ENCODE results near the gene SLC25A36. TPM values are rescaled to one million over a fixed set of nuclear protein-coding genes. Genes with fewer than 3 reads are reported as not detected.
A peak's percentile ranks its signal among the peaks of the same experiment; 100 is the strongest.
"Not testable (repeated sequence)": the region's sequence is repeated elsewhere in the genome, so short reads cannot be mapped to it uniquely, and the experiment has no call there.

SLC25A36 gene
- total RNA-seq, 1 donor from 2014 or later: 77.3 TPM

- intact Hi-C loops (cut with DNase I): no loop called here
Measured at GRCh38 chr3:140956058-140956835, 14.6 kb downstream of the SLC25A36 start.

GRCh38 chr3:140972833-140973232 lies 31.2 kb downstream of the SLC25A36 start:
- ATAC-seq: no peak
- DNase-seq (ENCODE audit: missing footprints): no peak
- intact Hi-C loops (cut with DNase I): loop anchor here (5.0 kb wide), 1 partner anchor 71 kb away; no protein-coding TSS in a partner anchor

More at GRCh38 chr3:140956058-140956835, 14.6 kb downstream of the SLC25A36 start:
- DNase-seq (ENCODE audit: missing footprints) (no peak), ATAC-seq (no peak)

- ATAC-seq (no peak), DNase-seq (ENCODE audit: missing footprints) (no peak)
- intact Hi-C loops (cut with DNase I): loop anchor here (5.0 kb wide), 1 partner anchor 73 kb away; no protein-coding TSS in a partner anchor
Measured at GRCh38 chr3:140974900-140975299, 33.3 kb downstream of the SLC25A36 start.

DNA sequence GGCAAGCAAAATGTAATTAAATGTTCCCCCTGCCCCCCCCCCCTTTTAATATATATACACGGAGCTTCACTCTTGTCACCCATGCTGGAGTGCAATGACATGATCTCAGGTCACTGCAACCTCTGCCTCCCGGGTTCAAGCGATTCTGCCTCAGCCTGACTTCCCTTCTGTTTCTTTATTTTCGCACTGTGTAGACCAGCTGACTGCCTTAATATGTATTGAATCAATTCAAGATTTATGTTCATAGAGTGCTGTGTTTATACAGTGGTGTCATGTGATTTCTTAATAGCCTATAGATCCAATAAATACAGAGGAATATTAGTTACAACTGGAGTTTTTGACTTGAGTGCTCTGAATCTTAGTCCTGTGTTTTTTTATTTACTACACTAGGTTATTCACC lies 39.0 kb downstream of the SLC25A36 start:
- DNase-seq (ENCODE audit: missing footprints): no peak
- intact Hi-C loops (cut with DNase I): no loop called here
- no peak for ATAC-seq

DNA sequence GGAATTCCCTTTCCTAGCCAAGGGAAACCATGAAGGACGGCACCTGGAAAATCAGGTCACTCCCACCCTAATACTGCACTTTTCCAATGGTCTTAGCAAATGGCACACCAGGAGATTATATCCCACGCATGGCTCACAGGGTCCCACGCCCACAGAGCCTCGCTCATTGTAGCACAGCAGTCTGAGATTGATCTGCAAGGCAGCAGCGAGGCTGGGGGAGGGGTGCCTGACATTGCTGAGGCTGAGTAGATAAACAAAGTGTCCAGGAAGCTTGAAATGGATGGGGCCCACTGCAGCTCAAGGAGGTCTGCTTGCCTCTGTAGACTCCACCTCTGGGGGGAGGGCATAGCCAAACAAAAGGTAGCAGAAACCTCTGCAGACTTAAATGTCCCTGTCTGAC lies 46.2 kb downstream of the SLC25A36 start:
- DNase-seq (ENCODE audit: missing footprints): peak; percentile 53
- intact Hi-C loops (cut with DNase I); ATAC-seq: not testable (repeated sequence)

DNA sequence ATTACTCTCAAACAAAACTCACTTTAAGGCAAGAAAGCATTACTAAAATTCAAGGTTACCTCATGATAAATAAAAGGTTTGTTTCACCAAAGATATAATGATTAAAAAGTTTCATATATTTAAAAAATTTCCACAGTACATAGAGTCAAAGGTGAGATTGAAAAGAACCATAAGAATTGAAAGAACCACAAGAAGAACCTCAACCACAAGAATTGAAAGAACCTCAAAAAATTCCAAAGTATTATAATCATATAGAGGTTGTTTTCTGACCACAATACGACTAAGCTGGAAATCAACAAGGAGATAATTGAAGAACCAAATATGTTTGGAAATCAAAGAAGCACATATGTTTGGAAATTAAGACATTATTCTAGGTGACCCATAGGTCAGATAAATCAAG lies 52.7 kb downstream of the SLC25A36 start:
- intact Hi-C loops (cut with DNase I): no loop called here
- ATAC-seq (no peak), DNase-seq (ENCODE audit: missing footprints) (no peak)

DNA sequence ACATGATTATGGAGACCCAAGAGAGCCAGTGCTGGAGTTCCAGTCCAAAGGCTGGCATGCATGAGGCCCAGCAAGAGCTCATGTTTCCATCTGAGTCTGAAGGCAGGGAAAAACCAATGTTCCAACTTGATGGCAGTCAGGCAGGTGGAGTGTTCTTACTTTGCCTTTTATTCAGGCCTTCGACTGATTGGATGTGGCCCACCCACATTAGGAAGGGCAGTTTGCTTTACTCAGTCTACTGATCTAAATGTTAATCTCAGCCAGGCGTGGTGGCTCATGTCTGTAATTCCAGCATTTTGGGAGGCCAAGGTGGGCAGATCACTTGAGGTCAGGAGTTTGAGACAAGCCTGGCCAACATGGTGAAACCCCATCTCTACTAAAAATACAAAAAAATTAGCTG lies 53.2 kb downstream of the SLC25A36 start:
- DNase-seq (ENCODE audit: missing footprints); intact Hi-C loops (cut with DNase I); ATAC-seq: not testable (repeated sequence)

GRCh38 chr3:140995881-140996280 lies 54.2 kb downstream of the SLC25A36 start:
- ATAC-seq (no peak), DNase-seq (ENCODE audit: missing footprints) (no peak)
- intact Hi-C loops (cut with DNase I): no loop called here

- peak; percentile 95 for ATAC-seq
- DNase-seq (ENCODE audit: missing footprints): no peak
- intact Hi-C loops (cut with DNase I): loop anchor here (1.0 to 5.0 kb wide), 2 partner anchors 192 to 277 kb away; no protein-coding TSS in a partner anchor
Measured at GRCh38 chr3:141000027-141000663, 58.5 kb downstream of the SLC25A36 start.

DNA sequence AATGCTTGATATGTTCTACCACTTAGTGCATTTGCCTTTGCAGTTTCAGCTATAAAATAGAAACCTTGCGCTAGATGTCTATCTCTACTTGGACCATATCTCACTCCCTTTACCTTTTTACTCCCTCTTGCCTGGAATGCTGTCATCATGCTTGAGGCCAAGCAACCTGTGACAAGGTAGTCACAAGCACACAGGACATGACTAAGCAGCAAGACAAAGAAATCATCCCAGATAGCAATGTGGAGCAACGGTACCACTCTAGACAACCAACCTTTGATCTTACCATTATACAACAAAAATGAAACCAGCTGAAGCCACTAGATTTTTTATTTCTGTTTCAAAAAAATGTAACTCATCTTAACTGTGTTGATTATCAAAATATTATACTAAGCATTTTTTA lies 59.0 kb downstream of the SLC25A36 start:
- no peak for ATAC-seq
- intact Hi-C loops (cut with DNase I): loop anchor here (1.0 to 5.0 kb wide), 2 partner anchors 192 to 277 kb away; no protein-coding TSS in a partner anchor
- DNase-seq (ENCODE audit: missing footprints): no peak

DNA sequence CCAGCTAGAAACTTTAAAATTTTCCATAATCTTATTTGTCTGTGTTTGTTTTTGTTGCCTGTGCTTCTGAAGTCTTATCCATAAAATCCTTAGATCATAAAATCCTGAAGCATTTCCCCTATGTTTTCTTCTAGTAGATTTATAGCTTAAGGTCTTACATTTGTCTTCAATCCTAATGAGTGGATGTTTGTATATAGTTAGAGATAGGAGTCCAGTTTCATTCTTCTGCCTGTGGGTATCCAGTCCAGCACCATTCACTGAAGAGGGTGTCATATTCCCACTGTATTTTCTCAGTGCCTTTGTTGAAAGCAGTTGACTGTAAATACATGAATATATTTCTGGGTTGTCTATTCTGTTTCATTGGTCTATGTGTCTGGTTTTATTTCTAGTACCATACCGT lies 64.7 kb downstream of the SLC25A36 start:
- intact Hi-C loops (cut with DNase I): no loop called here
- no peak for ATAC-seq
- DNase-seq (ENCODE audit: missing footprints): no peak

GRCh38 chr3:141009496-141009895 lies 67.9 kb downstream of the SLC25A36 start:
- intact Hi-C loops (cut with DNase I): no loop called here
- DNase-seq (ENCODE audit: missing footprints): no peak
- ATAC-seq: no peak

- intact Hi-C loops (cut with DNase I): loop anchor here (1.0 to 2.0 kb wide), 2 partner anchors 95 to 181 kb away; no protein-coding TSS in a partner anchor
- peak; percentile 87 for DNase-seq (ENCODE audit: missing footprints)
- peak; percentile 77 for ATAC-seq
Measured at GRCh38 chr3:141011232-141011996, 69.8 kb downstream of the SLC25A36 start.

DNA sequence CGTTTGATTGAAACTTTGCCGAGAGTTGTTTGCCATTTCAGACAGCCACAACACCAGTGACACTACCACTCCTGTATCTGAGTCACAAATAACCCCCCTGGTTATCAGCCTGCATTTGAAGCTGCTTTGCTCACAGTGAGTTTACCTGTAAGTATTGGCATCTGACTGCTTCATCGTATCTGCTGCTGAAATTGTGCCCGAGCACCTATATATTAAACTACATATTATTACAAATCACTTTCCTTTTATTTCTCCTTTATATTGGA lies 70.3 kb downstream of the SLC25A36 start:
- intact Hi-C loops (cut with DNase I): loop anchor here (1.0 to 2.0 kb wide), 2 partner anchors 95 to 180 kb away; no protein-coding TSS in a partner anchor
- no peak for ATAC-seq
- DNase-seq (ENCODE audit: missing footprints): no peak

GRCh38 chr3:141012571-141012970 lies 70.9 kb downstream of the SLC25A36 start:
- DNase-seq (ENCODE audit: missing footprints): no peak
- no peak for ATAC-seq
- intact Hi-C loops (cut with DNase I): no loop called here

- intact Hi-C loops (cut with DNase I): no loop called here
- ATAC-seq (no peak), DNase-seq (ENCODE audit: missing footprints) (no peak)
Measured at GRCh38 chr3:141015481-141015880, 73.8 kb downstream of the SLC25A36 start.

DNA sequence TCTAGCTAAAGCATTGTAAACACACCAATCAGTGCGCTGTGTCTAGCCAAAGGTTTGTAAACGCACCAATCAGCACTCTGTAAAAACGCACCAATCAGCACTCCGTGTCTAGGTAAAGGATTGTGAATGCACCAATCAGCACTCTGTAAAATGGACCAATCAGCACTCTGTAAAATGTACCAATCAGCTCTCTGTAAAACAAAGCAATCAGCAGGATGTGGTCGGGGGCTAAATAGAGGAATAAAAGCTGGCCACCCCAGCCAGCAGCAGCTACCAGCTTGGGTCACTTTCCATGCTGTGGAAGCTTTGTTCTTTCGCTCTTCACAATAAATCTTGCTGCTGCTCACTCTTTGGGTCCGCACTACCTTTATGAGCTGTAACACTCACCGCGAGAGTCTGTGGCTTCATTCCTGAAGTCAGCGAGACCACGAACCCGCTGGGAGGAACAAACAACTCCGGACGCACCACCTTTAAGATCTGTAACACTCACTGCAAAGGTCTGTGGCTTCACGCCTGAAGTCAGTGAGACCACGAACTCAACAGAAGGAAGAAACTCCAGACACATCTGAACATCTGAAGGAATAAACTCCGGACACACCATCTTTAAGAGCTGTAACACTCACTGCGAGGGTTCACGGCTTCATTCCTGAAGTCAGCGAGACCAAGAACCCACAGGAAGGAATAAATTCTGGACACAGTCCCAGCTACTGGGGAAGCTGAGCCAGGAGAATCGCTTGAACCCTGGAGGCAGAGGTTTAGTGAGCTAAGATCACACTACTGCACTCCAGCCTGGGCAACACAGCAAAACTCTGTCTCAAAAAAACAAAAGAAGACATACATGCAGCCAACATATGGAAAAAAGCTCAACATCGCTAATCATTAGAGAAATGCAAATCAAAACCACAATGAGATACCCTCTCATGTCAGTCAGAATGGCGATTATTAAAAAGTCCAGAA lies 76.0 kb downstream of the SLC25A36 start:
- DNase-seq (ENCODE audit: missing footprints); intact Hi-C loops (cut with DNase I); ATAC-seq: not testable (repeated sequence)

DNA sequence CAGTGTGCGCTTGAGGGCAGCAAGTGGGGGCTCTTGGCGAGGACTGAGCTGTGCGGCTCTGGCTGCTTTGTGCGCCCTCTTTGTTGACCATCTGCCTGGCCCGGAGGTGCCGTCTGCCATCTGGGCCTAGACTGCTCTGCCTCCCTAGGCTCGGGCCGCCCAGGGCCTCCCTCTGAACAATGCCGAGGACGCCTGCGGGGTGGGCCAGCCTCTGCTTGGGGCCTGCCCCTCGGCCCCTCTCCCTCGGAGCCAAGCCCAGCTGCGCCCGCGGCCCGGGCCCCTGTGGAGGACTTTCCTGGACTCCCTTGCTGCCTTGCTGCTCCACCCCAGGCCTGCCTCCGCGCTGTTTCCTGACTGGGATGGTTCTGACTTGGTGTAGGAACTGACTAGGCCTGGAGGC lies 77.6 kb downstream of the SLC25A36 start:
- DNase-seq (ENCODE audit: missing footprints) (no peak), ATAC-seq (no peak)
- intact Hi-C loops (cut with DNase I): no loop called here

All from Right ventricle myocardium inferior (tissue), 1 donor.